Chondrocyte (in vitro differentiated cells): ENCODE data around the gene DNAAF8. TPM values are rescaled to one million over a fixed set of nuclear protein-coding genes. Genes with fewer than 3 reads are reported as not detected.

ENCODE experiments used
- DNase-seq: peaks from one replicate; pipeline ENCODE4 v3.0.0; 2021; ENCODE audit warnings: mixed read lengths, low spot score
- H3K27ac Mint-ChIP-seq: one replicate; pipeline ENCODE4 v1.8.0; 2021; ENCODE audit warnings: mild to moderate bottlenecking, moderate library complexity, mixed read lengths; ENCODE audit not compliant: unreplicated experiment
- H3K27me3 Mint-ChIP-seq: 2 replicates; pipeline ENCODE4 v1.8.0; 2021; ENCODE audit warnings: low read depth, mixed read lengths
- H3K36me3 Mint-ChIP-seq: 2 replicates; pipeline ENCODE4 v1.8.0; 2021; ENCODE audit warnings: low read depth, mixed read lengths
- H3K4me1 Mint-ChIP-seq: 2 replicates; pipeline ENCODE4 v1.8.0; 2021; ENCODE audit warnings: low read depth, mild to moderate bottlenecking, mixed read lengths
- H3K4me3 Mint-ChIP-seq: one replicate; pipeline ENCODE4 v1.8.0; 2021; ENCODE audit warnings: mild to moderate bottlenecking, moderate library complexity, mixed read lengths; ENCODE audit not compliant: unreplicated experiment
- H3K9me3 Mint-ChIP-seq: 2 replicates; pipeline ENCODE4 v1.8.0; 2021; ENCODE audit warnings: low read depth, mixed read lengths
- CTCF ChIP-seq: fragments of 200-600 bp; sonication (generic); IDR thresholded peaks from 2 replicates; pipeline ENCODE4 v1.5.0; 2021; ENCODE audit warnings: antibody characterized with exemption, mild to moderate bottlenecking, moderate library complexity
- total RNA-seq: library from RNA; stranded (reverse); gene quantifications from 3 replicates; pipeline ENCODE4 v1.2.1, GENCODE V29; 2021

DNAAF8 gene
- total RNA-seq, 1 donor from 2014 or later = 2.2 TPM

- Mint-ChIP-seq H3K36me3 (no peaks in the 10 kb centered on the region), H3K27ac (no peak within 1 kb of the TSS), H3K4me3 (no peak within 1 kb of the TSS), H3K9me3 (no peaks in the 10 kb centered on the region), H3K4me1 (no peaks in the 10 kb centered on the region), H3K27me3 (no peaks in the 10 kb centered on the region)
- no peak for TF ChIP-seq CTCF
- DNase-seq = no peak
Measured at GRCh38 chr16:4787627-4788482, 53.5 kb downstream of the DNAAF8 start, which contains the start of gene SEPTIN12. Gene SEPTIN12 (minus strand): TSS chr16:4788345. CDS start chr16:4787645, 700 bp downstream.

- H3K27me3 Mint-ChIP-seq = no peaks in the 10 kb centered on the region
- no peaks in the 10 kb centered on the region for H3K9me3 Mint-ChIP-seq
- H3K4me1 Mint-ChIP-seq = no peaks in the 10 kb centered on the region
- no peak overlapping the region for H3K4me3 Mint-ChIP-seq
- no peak for DNase-seq
- no peak overlapping the region for H3K27ac Mint-ChIP-seq
- TF ChIP-seq CTCF = no peak
- no peaks in the 10 kb centered on the region for H3K36me3 Mint-ChIP-seq
Measured at GRCh38 chr16:4788489-4788889, 54.2 kb downstream of the DNAAF8 start.

- no peak overlapping the region for H3K27ac Mint-ChIP-seq
- DNase-seq = no peak
- no peaks in the 10 kb centered on the region for H3K9me3 Mint-ChIP-seq
- H3K27me3 Mint-ChIP-seq = no peaks in the 10 kb centered on the region
- no peak for TF ChIP-seq CTCF
- no peak overlapping the region for H3K4me3 Mint-ChIP-seq
- H3K4me1 Mint-ChIP-seq = no peaks in the 10 kb centered on the region
- no peaks in the 10 kb centered on the region for H3K36me3 Mint-ChIP-seq
Measured at GRCh38 chr16:4788910-4789309, 54.6 kb downstream of the DNAAF8 start.

DNA sequence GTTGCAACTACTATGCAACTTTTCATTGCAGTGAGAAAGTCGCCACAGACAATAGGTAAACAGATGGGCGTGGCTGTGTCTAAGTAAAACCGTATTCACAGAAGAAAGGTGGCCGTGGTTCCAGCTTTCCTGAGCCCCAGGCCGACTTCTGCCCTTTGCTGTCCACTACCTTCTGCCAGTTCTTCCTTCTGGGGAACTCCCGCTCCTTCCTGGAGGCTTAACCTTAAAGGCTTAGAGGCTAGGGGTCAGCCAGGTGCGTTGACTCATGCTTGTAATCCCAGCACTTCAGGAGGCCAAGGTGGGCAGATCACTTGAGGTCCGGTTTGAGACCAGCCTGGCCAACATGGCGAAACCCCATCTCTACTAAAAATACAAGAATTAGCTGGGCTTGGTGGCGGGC, 55.9 kb downstream of the DNAAF8 start:
- no peaks in the 10 kb centered on the region for H3K4me1 Mint-ChIP-seq
- no peak overlapping the region for H3K4me3 Mint-ChIP-seq
- no peak for TF ChIP-seq CTCF
- no peaks in the 10 kb centered on the region for H3K9me3 Mint-ChIP-seq
- no peaks in the 10 kb centered on the region for H3K36me3 Mint-ChIP-seq
- no peaks in the 10 kb centered on the region for H3K27me3 Mint-ChIP-seq
- no peak overlapping the region for H3K27ac Mint-ChIP-seq
- no peak for DNase-seq

DNA sequence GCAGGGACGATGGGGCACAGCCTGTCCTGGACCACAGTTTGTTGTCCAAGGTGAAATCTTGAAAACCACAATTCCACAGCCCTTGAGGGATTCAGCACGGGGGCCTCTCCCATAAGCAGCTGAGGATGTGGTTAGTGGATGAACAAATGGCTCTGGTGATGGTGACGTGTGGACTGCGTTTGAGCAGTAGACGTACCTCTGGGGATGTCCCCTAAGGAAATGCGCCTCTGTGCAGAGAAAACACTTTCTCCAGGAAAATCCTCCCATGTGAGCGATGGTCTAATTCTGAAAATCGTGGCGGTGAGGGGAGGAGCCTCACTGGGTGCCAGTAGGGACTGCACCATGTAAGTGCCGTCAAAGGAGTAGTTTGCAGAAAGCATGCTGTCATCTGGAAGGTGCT, 56.5 kb downstream of the DNAAF8 start:
- no peak overlapping the region for H3K4me3 Mint-ChIP-seq

More for the DNA sequence above, 56.5 kb downstream of the DNAAF8 start:
- H3K27ac Mint-ChIP-seq = no peak overlapping the region
- TF ChIP-seq CTCF = no peak
- no peaks in the 10 kb centered on the region for H3K4me1 Mint-ChIP-seq
- no peaks in the 10 kb centered on the region for H3K9me3 Mint-ChIP-seq
- no peaks in the 10 kb centered on the region for H3K27me3 Mint-ChIP-seq
- H3K36me3 Mint-ChIP-seq = no peaks in the 10 kb centered on the region
- DNase-seq = no peak
